Glutamatergic neuron (in vitro differentiated cells): ENCODE results near the gene COX6A1. TPM values are rescaled to one million over a fixed set of nuclear protein-coding genes. Genes with fewer than 3 reads are reported as not detected.

Experiments used
- DNase-seq: peaks from one replicate; pipeline ENCODE4 v3.0.0; 2022
- H3K27ac Mint-ChIP-seq: one replicate; pipeline ENCODE4 v1.8.0; 2020; ENCODE audit warnings: mild to moderate bottlenecking, mixed read lengths, inconsistent platforms; ENCODE audit not compliant: unreplicated experiment
- H3K27me3 Mint-ChIP-seq: one replicate; pipeline ENCODE4 v1.8.0; 2020; ENCODE audit warnings: mild to moderate bottlenecking, moderate library complexity, mixed read lengths, inconsistent platforms; ENCODE audit not compliant: unreplicated experiment
- H3K36me3 Mint-ChIP-seq: one replicate; pipeline ENCODE4 v1.8.0; 2020; ENCODE audit warnings: mild to moderate bottlenecking, mixed read lengths, inconsistent platforms; ENCODE audit not compliant: unreplicated experiment
- H3K4me1 Mint-ChIP-seq: one replicate; pipeline ENCODE4 v1.8.0; 2020; ENCODE audit warnings: mild to moderate bottlenecking, low read depth, mixed read lengths, inconsistent platforms; ENCODE audit not compliant: unreplicated experiment
- H3K4me3 Mint-ChIP-seq: one replicate; pipeline ENCODE4 v1.8.0; 2020; ENCODE audit warnings: mild to moderate bottlenecking, mixed read lengths, inconsistent platforms; ENCODE audit not compliant: unreplicated experiment
- H3K9me3 Mint-ChIP-seq: one replicate; pipeline ENCODE4 v1.8.0; 2020; ENCODE audit warnings: mild to moderate bottlenecking, moderate library complexity, mixed read lengths, inconsistent platforms; ENCODE audit not compliant: unreplicated experiment
- CTCF ChIP-seq: fragments of 200-600 bp; sonication (generic); IDR thresholded peaks from one replicate; pipeline ENCODE4 v1.5.0; 2021; ENCODE audit not compliant: partially characterized antibody, unreplicated experiment
- total RNA-seq: library from RNA; stranded (reverse); fragmentation: NEBNext Ultra II Directional; extraction: Animal tissue kit (Norgen Biotek cat#: 25700); gene quantifications from one replicate; pipeline ENCODE4 v1.2.1, GENCODE V29; 2021; ENCODE audit not compliant: unreplicated experiment

Gene COX6A1
- total RNA-seq, 1 donor from 2014 or later: 405 TPM

- Mint-ChIP-seq H3K4me3 (no peak overlapping the region), H3K27ac (no peak overlapping the region), H3K9me3 (peaks cover 4% of the 10 kb centered on the region), H3K4me1 (peaks cover 14% of the 10 kb centered on the region), H3K27me3 (peaks cover 6% of the 10 kb centered on the region), H3K36me3 (no peaks in the 10 kb centered on the region)
- no peak for TF ChIP-seq CTCF
- no peak for DNase-seq
These were observed 31.8 kb upstream of the COX6A1 start for GRCh38 chr12:120406069-120406468.

GRCh38 chr12:120406553-120406952 is 31.4 kb upstream of the COX6A1 start:
- H3K4me3 Mint-ChIP-seq: no peak overlapping the region
- peaks cover 4% of the 10 kb centered on the region for H3K9me3 Mint-ChIP-seq
- peaks cover 14% of the 10 kb centered on the region for H3K4me1 Mint-ChIP-seq
- H3K27me3 Mint-ChIP-seq: peaks cover 6% of the 10 kb centered on the region
- H3K36me3 Mint-ChIP-seq: no peaks in the 10 kb centered on the region
- no peak for DNase-seq
- no peak for TF ChIP-seq CTCF
- H3K27ac Mint-ChIP-seq: no peak overlapping the region

GRCh38 chr12:120408771-120409170 is 29.1 kb upstream of the COX6A1 start:
- H3K36me3 Mint-ChIP-seq: no peaks in the 10 kb centered on the region
- H3K27me3 Mint-ChIP-seq: no peaks in the 10 kb centered on the region
- no peak for TF ChIP-seq CTCF
- H3K9me3 Mint-ChIP-seq: peaks cover 2% of the 10 kb centered on the region
- no peak for DNase-seq
- H3K27ac Mint-ChIP-seq: no peak overlapping the region
- H3K4me1 Mint-ChIP-seq: peaks cover 2% of the 10 kb centered on the region
- H3K4me3 Mint-ChIP-seq: no peak overlapping the region

- peaks cover 2% of the 10 kb centered on the region for H3K27me3 Mint-ChIP-seq
- no peak for TF ChIP-seq CTCF
- H3K4me1 Mint-ChIP-seq: peaks cover 4% of the 10 kb centered on the region
- no peaks in the 10 kb centered on the region for H3K9me3 Mint-ChIP-seq
- H3K27ac Mint-ChIP-seq: no peak overlapping the region
- no peak overlapping the region for H3K4me3 Mint-ChIP-seq
- H3K36me3 Mint-ChIP-seq: no peaks in the 10 kb centered on the region
- no peak for DNase-seq
These were observed 25.5 kb upstream of the COX6A1 start for GRCh38 chr12:120412421-120412820.

- Mint-ChIP-seq H3K4me3 (peak overlapping the region; percentile 35), H3K36me3 (no peaks in the 10 kb centered on the region), H3K4me1 (peaks cover 4% of the 10 kb centered on the region), H3K9me3 (no peaks in the 10 kb centered on the region), H3K27me3 (peaks cover 2% of the 10 kb centered on the region), H3K27ac (peak overlapping the region; percentile 81)
- DNase-seq: peak; percentile 22
- no peak for TF ChIP-seq CTCF
These were observed 23.8 kb upstream of the COX6A1 start for GRCh38 chr12:120413901-120414695.
